Amniotic stem cell (primary cell): ENCODE data around the gene SND1.

ENCODE experiments used
- DNase-seq: peaks from one replicate; lab custom pipeline; 2025; lab: John Stamatoyannopoulos, UW

SND1 gene

GRCh38 chr7:128041203-128041602, 389.2 kb downstream of the SND1 start:
- no peak for DNase-seq

DNA sequence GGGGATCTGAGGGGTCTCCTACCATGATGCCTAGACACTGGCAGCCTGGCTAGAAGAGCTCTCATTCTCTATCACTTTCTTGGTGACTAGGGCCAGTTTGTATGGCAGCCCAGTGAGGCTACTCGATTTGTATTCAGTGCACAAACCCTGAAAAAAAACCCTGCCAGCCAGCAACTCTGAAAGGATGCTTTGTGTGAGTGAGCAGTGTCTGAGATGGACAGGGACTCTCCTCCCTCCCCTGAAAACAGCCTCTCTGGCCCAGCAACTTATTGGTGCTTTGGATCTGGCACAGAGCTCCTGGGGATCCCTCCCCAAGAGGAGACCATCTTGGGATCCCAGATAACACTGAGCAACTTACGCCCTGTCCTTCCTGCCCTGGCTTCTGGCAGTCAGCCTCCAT, 390.0 kb downstream of the SND1 start:
- DNase-seq: no peak

DNA sequence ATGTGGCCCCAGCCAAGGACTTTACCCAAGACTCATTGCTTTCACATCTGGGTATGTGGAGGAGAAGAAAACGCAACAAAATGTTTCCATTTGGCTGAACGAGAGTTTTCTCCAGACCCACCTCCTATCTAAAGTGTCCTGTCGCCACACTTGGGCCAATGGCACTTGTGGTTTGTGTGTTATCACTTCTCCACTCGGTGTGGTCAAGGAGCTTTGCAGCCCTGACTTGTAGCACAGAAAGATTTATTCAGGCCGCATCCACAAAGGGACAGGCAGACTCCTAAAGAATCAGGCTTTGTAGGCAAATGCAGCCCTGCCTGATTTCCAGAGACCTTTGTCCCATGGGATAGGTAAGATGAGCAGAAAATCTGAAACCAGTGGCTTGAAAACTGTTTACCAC, 392.1 kb downstream of the SND1 start:
- no peak for DNase-seq

GRCh38 chr7:128045158-128045557, 393.2 kb downstream of the SND1 start:
- DNase-seq: no peak

- no peak for DNase-seq
Measured at GRCh38 chr7:128045766-128046165, 393.8 kb downstream of the SND1 start.

- DNase-seq: no peak
Measured at GRCh38 chr7:128052404-128052803, 400.4 kb downstream of the SND1 start.

GRCh38 chr7:128053023-128053422, 401.0 kb downstream of the SND1 start:
- DNase-seq: no peak

- DNase-seq: no peak
Measured at GRCh38 chr7:128053991-128054390, 402.0 kb downstream of the SND1 start.

GRCh38 chr7:128054511-128054910, 402.5 kb downstream of the SND1 start:
- no peak for DNase-seq

DNA sequence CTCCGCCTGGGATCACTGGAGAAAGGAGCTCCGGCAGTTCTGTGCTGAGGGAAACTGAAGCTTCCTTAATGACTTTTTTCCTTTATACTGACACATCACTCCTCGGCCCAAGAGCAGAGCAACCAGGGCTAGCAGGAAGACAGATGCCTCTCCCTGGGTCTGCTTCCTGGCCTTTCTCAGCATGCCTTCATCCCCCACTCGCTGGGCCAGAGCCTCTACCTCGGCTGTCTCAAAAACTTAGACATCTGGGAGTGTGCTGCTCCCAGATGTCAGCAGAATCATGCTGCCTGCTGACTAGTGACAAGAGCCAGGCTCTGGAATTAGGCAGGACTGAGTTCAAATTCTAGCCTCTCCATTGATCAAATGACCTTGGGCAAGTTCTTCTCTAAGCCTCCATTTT, 403.6 kb downstream of the SND1 start:
- DNase-seq: no peak

DNA sequence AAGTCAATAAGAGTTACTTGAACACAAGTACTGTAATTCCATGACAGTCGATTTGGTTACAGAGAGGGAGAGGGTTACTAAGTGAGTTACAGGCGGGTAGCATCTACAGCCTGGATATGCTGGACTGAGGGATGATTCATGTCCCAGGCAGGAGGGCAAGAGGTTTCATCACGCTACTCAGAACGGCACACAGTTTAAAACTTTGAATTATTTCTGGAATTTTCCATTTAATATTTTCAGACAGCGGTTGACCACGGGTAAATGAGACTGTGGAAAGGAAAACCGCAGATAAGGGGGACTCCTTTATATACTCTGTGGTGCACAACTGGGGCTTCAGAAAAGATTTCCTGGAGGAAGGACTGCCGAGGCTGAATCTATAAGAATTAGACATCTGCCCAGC, 404.9 kb downstream of the SND1 start:
- peak; percentile 73 for DNase-seq

DNA sequence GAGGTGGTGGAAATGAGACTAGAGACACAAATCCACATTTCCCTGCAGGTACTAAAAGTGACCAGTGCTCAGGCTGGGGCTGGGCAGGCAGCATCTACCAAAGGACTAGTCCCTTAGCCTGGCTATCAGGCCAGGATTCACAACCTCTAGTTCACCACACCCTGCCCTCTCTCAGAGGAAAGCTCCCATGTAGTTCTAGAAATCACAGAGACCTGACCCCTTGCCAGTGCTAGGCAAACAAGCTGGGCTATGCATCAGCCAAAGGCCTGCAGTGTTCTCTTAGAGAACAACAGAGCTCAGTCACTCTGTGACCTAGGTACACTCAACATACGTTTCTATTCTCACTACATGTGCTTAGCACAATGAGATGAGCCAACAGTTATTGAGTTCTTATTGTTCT, 405.9 kb downstream of the SND1 start:
- DNase-seq: no peak

DNA sequence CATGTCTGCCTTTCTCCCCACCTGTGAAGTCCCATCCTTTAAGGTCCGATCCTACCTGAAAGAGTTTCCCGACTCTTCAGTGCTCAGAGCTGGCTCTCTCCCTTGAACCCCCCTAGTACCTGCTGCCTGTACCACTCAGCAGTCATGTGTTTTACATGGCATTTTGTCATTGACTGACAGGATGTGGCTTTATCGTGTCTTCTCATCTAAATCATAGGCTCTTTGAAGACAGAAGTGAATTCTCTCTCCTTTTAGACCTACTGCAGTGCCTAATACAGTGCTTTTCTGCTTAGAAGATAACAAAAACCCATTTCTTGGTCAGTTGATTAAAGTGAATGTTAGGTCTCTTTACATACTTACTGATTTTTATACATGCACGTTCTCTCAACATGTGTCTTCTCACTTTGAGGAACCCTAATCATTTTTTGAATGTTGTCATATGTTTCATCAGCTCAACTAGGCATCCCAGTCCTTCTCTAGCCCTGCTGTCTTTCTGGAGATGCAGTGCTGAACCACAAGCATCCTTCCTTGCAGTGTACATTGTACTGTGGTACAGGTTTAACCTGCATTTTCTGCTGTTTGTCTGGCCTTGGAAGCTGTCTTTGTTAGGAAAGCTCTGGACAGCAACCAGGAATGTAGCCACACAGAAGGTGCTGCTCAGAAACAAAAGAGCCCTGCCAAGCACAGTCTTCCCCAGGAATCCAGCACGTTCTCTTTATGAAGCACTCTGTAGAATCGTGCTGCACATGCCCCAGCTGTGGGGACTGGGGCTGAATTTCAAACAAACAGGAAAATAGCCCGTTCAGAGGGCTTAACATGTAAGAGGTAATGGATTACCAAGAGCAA, 407.4 kb downstream of the SND1 start:
- no peak for DNase-seq

DNA sequence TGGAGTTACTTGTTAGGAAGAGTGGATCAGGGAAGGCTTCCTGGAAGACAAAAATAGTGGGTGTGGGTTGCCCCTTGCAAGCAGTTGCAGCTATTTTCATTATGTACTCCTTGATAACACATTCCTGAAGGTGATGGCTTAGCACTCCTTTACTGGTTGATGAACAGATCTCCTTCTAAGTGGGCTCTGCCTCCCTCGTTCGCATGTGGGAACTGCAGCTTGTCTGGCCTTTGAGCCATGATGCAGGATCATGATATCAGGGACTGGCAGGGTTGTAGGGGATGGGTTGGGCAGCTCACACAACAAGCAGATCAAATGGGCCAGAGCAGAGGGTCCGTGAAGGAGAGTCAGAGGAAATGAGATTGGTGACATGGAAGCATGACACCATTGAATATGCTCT, 408.0 kb downstream of the SND1 start:
- DNase-seq: no peak

- no peak for DNase-seq
Measured at GRCh38 chr7:128063088-128063487, 411.1 kb downstream of the SND1 start.

DNA sequence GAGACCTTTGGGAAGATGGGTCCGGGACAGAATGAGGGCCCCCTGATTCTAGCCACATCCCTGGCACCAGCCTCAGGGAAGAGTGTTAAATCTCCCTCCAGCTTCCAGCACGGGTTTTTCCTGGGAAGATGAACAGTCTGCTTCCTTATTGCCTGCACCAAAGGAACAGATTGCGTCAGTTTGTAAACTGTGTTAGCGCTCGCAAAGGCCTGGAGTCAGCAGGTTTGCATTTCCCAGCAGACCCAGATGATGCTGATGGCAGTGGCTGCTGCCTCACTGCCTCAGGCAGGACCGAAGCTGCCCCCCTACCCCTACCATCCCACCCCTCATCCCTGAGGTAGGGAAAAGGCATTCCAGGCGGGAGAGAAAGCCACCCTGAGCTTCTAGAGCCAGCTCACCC, 413.9 kb downstream of the SND1 start:
- DNase-seq: no peak

- DNase-seq: no peak
Measured at GRCh38 chr7:128066395-128066794, 414.4 kb downstream of the SND1 start.

DNA sequence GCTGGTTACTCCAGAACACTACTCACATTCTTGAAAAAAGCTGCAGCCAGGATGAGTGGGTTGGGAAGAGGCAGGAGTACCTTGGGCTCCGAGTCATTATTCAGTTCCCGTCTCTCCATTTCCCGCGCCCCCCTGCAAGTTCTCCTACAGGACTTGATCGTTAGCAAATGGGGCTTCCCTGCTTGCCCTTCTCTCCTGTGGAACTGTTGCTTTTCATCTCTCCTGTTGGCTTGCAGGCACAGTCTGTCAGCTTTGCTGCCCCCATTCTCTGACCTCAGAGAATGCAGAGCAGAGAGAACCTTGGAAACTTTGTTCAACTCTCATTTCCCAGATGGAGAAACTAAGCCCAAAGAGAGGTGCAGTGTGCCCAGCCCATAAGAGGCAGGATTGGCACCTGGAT, 414.9 kb downstream of the SND1 start:
- no peak for DNase-seq

GRCh38 chr7:128067983-128068382, 416.0 kb downstream of the SND1 start:
- DNase-seq: no peak

DNA sequence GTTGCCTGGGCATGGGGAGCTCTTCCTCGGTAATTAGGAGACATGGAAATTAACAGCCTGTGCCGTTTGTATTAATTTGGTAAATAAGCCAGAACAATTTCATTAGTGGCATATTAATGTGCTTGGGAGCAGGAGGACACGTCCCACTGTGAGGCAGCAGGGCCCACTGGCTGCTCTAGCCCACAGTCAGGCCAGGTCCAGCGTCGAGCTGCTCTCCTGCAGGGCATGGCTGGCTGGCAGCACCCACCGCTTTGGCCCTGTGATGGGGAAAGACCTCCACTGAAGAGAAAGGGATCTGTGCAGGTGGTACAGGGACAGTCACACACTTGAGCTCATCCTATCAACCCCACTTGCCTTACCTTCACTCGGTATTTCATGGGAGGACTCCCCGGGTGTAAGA, 416.8 kb downstream of the SND1 start:
- DNase-seq: no peak

DNA sequence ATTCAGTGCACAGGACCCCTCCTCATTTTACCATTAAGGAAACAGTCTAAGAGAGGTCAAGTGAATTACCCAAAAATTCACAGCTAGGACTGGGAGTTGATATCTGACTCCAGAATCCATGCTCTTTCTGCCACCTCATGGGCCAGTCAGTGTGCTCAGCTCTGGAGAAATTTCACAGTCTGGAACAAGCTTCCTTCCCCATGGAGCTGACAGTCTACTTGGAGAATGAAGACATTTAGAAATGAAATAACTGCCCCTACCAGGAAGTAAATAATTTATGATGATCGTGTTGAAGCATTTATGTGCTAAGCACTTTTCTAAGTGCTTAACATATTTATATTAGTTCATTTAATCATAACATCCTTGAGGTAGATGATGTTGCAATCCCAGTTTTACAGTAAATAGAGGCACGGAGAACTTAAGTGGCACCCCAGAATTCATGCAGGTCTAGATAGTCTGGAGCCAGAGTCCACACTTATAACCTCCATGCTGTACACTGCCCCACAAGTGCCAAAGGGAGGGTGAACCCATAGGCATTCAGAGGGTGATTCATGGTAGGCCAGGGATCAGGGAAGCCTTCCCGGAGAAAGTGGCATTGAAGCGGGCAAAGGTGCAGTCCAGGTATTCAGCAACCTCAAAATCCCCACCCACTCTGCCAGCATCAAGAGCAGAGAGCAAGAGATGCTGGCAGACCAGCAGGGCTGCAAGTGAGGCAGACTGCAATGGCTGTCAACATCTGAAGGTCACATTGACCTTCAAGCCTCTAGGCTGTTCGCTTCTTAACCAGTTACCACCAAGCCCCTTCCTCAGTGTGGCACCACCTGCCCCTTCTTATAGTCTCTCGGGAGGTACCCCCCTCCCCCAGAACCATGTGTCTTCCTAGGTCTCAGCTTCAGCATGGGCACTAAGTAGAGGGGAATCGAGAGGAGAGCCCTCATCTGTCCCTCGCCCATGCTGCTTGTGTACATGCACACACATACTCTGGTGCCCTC, 417.7 kb downstream of the SND1 start:
- no peak for DNase-seq

DNA sequence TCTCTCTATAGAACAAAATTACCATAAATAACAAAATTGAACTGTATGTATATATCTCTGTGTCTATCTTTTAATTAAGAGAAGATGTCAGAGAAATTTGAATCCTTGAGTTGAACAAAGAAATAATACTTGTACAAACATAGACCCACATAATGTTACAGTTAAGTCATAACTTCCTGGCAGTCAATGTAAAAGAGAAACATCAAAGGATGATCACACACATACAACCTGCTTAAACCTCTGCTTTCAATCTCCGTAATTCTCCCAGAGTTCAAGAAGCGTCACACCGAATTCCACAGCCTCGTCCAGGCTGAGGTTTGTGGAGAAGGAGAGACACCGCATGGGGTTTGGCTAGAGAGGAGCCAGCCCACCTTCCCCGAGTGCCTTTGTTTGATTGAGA, 419.4 kb downstream of the SND1 start:
- DNase-seq: no peak

GRCh38 chr7:128071801-128072200, 419.8 kb downstream of the SND1 start:
- no peak for DNase-seq
